C1 segment of cervical spinal cord (tissue), 14 donors: ENCODE data around the gene CSF2RB.

Experiments
- DNase-seq, 14 donors: peaks; one replicate each; lab custom pipeline; 2025; lab: John Stamatoyannopoulos, UW

The CSF2RB gene

DNA sequence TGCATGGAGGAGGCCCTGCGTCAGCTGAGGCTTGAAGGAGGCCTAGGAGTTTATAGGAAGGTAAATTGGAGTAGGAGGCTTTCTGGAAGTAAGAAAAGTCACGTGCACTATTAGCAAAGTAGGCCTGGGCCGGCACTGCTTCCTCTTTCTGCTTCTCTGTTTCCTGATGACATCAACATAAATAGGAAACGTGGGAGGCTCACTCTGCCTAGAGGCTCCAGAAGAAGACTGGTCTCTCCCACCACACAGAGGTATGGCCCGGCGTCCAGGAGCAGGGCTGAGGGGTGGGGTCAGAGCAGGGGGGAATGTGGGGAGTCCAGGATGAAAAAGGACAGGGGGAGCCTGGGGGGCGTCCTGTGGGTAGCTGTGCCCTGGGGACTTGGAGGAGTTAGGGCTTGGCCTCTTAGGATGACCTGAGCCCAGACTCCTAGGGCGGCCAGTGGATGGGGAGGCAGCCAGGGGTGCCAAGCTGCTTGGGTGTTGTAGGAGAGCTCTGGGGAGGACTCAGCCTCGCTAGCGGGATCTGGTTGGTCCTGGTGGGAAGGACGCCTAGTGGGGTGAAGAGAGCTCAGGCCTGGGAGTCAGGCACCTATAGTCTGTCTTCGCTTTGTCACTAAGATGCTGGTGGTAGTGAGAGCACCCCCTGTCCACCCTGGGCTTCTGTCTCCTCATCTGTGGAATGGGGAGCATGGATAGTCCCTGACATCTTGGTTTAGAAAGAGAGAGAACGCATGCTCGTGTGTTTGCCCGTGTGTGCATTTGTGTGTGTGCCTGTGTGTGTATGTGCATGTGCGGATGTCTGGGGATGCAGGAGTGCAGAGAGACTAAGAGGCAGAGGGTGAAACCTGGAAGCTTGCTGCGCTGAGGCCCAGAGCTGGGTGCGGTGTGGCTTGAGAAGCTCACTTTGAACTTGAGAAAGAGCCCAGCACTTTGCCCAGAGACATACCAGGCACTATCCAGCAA, at the start of gene CSF2RB:
Gene CSF2RB, plus strand, starts transcription at position 202 of the 963 bp plus-strand sequence. CDS start 8,580 bp downstream, outside the sequence.
- DNase-seq, result peak in 7 of 14 donors; percentile 6 to 39 (median 27)

DNA sequence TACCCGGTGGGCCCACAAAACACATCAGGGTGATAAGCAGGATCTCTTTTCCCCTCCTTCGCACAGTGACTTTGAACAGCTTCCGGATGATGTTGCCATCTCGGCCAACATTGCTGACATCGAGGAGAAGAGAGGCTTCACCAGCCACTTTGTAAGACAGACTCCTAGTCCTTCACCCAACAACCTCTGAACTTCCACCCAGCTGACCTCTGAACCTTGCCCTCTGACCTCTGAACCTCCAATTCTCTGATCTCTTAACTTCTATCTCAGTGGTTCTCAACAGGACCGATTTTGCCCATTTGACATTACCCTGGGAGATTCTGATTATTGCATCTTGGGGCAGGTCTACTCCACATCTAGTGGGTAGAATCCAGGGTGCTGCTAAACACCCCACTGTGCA, 49.4 kb upstream of the CSF2RB start:
- DNase-seq, result no peak

DNA sequence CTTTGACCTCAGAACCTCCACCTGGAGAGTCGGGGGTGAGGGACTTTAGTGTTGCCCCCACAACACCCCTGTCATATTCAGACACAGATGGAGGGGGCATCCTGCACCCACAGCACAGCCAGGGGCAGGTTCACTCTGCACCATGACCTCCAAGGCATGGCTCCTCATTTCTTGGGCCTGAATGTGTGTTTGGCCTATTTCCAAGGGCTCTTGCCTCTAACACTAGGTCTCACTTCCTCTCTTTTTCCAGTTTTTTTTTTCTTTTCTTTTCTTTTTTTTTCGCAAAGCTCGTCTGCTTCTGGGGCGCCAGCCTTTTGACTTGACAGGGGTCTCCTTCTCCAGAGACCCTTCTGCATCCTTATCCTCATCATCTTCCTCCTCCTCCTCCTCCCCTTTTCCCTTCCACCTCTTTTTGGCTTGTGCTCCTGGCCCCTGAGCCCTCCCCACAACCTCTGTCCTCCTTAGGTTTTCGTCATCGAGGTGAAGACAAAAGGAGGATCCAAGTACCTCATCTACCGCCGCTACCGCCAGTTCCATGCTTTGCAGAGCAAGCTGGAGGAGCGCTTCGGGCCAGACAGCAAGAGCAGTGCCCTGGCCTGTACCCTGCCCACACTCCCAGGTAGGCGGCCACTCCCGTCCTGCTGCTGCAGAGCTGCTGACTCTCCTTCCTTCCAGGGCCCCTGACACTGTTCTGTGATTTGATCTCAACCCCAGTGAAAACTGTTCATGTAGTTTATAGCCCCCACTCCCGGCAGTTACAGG, 48.8 kb upstream of the CSF2RB start:
- DNase-seq, result no peak

DNA sequence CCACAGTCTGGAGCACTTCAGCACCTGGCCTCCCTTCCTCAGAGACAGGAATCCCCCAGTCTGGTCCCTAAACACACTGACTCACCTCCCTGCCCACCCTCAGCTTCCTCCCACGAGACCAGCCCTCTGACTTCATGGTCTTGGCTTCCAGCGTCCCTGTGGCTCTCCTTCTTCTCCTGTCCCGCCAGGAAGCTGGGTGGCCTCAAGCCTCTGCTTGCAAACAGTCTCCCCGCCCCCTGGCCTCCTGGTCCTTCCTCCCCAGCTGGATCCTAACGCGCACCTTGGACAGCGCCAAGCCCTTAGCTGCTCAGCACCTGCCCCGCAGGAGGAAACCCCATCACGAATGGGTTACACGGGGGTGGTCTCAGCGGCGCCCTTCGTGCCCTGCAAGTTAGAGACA, 48.1 kb upstream of the CSF2RB start:
- DNase-seq, result no peak

DNA sequence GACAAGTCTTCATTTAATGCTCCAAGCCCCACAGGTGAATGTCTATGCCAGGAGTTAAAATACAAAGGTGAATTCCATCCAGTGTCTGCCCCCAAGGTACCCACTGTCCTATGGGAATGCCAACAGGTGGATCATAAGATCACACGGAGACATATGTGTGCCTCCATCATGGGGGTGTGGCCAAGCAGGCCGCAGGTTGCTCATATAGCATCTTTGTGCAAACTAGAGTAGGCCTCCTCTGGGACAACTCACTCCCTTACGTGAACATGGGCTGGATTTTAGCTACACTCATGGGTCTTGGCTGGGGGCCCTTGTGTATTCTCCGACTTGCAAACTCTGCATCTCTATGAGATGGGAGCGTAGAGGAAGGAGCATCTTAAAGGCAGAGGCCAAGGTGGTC, 45.7 kb upstream of the CSF2RB start:
- DNase-seq, result no peak

DNA sequence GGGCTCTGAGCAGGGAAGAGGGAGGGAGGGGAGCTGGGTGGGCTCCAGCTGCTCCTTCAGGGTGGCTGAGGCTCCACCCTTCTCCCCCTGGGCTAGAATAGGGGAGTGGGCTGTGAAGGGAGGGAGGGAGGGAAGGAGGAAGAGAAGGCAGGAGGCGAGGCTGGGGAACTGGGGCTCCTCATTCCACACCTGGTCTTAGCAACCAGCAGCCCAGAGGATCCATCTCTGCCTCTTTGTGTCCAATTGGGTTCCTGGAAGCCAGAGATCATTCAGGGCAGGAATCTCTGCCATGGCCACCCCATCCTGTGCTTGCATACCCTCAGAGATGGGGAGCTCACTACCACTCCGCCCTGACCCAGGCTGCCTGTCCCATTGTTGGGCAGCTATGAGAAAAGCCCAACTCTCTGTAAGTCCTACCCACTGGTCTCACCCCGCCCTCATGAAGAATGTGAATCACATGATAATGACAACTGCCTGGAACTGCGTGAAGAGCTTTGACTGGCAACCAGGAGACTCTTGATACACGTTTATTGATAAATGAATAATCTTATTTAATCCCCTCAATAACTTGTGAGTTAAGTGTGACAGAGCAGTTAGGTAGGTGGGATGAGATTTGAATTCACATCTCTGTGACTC, 44.8 kb upstream of the CSF2RB start:
- no peak for DNase-seq

DNA sequence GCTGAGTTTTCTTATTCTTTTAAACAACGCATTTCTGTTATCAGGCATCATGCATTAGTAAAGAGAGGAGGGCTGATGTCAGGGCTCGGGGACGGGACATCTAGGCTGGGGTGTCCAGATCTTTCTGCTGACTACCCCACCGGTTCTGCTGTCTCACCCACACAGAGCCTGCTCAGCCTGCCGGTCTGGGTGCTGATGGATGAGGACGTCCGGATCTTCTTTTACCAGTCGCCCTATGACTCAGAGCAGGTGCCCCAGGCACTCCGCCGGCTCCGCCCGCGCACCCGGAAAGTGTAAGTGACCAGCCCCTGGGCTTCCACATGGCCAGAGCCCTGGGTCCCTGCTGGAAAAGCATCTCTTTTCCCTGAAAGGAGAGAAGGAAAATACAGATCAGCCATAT, 43.2 kb upstream of the CSF2RB start:
- no peak for DNase-seq

DNA sequence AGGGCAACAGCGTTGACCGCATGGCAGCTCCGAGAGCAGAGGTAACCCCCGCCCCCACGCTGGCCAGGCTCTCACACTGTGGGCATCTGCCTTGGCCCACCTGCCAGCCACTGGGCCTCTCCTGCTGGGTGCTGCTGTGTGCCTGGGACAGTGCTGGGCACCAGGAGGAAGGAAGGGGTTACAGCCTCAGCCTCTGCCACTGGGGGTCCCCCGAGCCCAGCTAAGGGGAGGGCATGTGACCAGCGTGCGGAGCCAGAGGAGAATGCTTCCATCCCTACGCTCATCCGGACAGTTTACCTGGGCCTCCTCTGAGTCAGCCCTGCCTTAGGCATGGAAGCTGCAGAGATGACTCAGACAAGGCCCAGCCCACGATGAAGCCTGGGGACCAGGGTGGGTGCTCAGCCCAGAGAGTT, 41.8 kb upstream of the CSF2RB start:
- DNase-seq, result no peak

DNA sequence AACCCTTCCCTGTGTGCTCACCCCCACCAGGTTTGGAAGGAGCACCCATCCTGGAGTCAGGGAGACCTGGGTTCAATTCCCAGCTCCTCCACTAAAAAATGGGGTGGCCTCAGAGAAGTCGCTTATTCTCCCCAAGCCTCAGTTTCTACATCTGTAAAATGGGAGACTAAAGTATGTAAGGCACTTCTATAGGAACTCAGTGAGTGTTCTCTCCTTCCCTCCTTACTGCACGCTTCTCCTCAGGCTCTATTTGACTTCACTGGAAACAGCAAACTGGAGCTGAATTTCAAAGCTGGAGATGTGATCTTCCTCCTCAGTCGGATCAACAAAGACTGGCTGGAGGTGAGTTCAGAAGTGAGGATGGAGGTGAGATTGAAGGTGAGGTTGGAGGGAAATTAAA, 41.3 kb upstream of the CSF2RB start:
- no peak for DNase-seq

DNA sequence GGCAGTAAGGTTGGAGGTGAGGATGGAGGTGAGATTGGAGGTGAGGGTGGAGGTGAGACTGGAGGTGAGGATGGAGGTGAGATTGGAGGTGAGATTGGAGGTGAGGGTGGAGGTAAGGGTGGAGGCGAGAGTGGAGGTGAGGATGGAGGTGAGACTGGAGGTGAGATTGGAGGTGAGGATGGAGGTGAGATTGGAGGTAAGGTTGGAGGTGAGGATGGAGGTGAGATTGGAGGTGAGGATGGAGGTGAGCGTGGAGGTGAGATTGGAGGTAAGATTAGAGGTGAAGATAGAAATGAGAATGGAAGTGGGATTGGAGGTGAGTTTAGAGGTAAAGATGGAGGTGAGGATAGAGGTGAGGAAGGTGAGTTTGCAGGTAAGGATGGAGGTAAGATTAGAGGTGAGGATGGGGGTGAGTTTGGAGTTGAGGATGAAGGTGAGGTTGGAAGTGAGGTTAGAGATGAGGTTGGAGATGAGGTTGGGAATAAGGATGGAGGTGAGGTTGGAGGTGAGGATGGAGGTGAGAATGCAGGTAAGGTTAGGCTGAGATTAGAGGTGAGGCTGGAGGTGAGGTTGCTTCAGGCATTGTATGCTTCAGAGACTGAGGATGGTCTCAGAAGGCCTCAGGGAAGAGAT, 40.4 kb upstream of the CSF2RB start:
- DNase-seq, result no peak

DNA sequence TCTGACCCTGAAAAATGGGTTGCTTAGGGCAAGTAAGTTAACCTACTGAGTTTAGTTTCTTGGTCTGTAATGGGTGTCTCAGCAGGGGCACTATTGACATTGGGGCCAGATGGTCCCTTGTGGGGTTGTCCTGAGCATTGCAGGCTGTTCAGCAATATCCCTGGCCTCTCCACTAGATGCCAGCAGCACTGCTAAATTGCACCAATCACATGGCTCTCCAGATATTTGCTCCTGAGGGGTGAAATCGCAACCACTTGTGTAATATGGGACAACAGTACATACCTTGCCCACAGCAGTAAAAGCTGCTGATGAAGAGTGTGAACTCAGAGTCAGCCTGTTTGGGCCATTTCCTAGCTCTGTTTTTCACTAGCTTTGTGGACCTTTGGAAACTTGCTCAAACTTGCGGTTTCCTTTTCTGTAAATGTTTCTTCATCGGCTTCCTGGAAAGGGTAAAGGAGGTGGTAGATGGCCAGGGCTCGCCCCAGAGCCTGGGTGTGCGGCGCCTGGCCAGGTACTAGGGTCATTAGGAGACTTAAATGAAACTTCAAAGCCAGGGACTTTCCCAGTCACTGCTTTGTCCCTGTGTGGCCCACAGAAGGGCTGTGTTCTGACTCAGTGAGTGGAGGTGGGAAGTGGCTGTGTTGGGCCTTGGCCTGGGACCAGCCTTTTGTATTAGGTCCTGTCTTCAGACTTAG, 39.7 kb upstream of the CSF2RB start:
- DNase-seq, result peak in 4 of 14 donors; percentile 8 to 23 (median 16)

DNA sequence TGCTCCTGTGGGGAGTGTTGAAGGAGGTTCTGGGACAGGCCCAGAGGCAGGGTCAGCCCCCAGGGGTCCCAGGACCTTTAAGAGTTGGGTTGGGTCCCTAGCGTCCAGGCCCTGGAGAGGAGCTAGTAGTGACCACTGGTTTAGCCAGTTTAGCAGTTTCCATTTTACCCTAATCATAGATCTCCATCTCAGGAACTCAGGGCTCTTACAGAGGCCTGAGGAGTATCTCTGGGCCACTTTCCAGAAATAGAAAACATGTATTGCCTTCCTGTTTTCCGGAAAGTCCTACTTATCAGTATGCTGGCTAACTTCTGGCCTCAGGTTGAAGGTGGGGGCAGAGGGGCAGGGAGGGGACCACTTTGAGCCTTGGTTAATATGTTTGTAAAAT, 39.1 kb upstream of the CSF2RB start:
- DNase-seq, result no peak

DNA sequence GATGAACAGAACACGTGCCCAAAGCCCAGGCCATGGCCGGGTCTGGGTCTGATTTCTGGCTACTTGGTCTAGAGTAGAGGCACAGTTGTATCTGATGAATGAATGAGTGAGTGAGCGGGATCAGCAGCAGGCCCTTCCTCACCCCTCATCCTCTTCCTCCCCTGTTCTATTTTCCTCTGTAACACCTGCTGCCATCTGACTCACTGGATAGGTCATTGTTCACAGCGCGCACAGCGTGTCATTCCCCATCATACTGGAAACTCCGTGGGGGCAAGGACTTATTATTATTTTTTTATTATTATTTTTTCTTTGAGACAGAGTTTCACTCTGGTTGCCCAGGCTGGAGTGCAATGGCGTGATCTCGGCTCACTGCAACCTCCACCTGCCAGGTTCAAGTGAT, 38.7 kb upstream of the CSF2RB start:
- DNase-seq, result no peak

DNA sequence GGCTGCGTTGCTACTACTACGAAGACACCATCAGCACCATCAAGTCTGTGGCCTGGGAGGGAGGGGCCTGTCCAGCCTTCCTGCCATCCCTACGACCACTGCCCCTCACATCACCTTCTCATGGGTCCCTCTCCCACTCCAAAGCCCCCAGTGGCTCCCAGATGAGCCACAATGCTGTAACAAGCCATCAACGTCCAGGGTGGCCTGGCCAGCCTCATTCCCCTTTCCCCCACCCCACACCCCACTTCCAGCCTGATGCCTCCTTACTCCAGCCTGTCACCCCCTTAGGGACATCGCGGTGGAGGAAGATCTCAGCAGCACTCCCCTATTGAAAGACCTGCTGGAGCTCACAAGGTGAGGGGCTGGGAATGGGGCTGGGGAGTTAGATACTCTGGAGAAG, 37.7 kb upstream of the CSF2RB start:
- no peak for DNase-seq

DNA sequence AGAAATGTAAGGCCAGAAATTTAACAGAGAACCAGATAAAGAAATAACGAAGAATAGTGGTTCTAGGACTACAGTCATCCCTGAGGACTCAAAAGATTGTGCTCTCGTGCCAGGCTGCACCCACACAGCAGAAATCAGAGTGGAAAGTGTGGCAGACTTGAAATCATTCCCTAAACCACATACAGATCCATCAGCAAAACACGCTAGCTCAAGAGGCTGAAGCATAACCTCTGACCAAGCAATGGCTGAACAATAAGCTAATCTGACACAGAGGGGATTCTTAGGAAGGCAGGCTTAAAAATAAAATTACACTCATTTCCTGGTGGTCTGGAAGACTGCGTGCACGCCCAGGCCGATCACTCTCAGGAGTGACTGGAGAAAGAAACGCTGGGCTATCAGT, 33.7 kb upstream of the CSF2RB start:
- no peak for DNase-seq

DNA sequence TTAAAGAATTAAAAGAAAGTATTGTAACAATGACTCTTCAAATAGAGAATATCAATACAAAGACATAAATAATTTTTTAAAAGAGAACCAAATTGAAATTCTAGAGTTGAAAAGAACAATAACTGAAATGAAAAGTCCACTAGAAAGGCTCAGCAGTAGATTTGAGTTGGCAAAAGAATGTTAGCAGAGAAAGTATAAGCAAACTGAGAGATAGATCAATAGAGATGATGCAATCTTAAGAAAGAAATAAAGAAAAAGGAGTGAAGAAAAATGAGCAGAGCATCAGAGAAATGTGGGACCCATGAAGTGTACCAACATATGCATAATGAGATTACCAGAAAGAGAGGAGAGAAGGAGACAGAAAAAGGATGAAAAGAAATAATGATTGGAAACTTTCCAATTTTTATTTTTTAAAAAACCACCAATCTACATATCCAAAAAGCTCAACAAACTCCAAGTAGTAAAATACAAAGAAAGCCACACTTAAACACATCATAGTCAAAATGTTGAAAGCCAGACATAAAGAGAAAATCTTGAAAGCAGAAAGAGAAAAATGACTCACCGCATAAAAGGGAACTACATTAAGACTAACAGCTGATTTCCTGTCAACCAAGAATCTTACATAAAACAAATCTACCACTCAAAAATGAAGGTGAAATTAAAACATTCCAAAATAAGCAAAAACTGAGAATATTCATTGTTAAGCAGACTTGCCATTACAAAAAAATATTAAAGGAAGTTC, 31.8 kb upstream of the CSF2RB start:
- DNase-seq, result no peak

DNA sequence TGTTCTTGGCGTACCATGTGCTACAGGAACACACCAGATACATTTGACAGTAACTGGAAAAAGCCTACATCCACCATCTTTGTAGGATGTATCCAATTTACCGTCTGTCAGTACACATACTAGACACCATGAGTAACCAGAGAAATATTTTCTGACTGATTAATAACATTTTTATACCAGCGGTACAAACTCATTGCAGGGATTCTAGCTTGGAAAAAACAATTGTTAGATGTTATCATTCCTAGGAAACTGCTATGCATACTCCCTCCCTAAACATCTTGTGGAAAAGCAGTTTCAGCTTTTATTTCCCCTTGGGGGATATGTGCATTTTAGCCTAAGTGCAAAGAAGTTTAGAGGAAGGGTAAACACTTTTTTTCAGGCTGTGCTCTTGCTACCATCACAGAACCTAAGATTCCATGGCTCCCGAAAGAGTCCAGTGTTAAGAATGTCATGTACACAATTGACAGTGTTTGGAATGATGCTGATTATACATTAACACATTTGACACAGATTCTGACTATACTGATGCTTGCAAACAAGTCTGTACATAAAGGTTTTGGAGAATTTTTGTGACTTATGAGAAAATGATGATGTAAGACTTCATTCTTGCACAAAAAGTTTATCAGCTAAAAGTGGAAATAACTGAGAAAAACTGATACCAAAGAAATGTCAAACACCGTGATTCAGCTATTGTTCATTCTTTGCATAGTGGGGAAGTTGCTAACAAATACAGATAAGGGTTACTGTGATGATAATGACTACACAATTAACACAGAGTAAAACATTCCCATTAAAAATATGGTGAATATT, 28.9 kb upstream of the CSF2RB start:
- DNase-seq, result no peak

DNA sequence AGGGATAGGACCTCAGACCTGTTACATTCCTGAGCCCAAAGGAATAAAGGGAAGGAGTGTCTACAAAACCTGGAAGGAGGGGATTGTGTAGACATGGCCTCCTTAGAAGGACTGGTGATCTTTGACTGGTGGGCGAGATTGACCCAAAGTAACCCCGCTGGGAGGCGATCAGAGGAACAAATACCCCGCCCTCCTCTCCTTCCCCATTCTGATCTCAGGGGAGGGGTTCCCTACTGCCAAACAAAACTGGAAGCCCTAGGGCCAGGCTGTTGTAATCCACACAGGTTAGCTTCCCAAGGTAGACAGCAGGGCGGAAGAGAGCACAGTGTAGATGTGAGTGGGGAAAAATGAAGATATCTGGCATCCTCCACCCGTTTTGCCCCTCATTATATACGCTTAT, 28.0 kb upstream of the CSF2RB start:
- no peak for DNase-seq

DNA sequence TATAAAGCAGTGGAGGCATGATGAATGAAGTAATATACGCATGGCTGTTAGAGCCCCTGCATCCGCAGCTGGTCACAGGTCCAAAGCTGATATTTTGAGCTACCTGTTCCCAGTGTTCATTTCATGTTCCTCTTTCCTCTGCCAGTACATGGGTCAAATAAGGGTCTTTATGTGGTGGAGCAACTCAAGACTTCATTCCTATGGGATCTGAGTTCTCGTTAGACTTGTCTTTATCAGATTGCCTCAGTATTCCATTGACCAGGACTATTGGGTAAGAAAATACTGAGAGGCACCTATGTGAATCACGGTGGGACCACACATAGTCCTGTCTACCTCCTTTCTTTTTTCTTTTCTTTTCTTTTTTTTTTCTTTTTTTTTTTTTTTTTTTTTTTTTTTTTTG, 27.4 kb upstream of the CSF2RB start:
- no peak for DNase-seq

DNA sequence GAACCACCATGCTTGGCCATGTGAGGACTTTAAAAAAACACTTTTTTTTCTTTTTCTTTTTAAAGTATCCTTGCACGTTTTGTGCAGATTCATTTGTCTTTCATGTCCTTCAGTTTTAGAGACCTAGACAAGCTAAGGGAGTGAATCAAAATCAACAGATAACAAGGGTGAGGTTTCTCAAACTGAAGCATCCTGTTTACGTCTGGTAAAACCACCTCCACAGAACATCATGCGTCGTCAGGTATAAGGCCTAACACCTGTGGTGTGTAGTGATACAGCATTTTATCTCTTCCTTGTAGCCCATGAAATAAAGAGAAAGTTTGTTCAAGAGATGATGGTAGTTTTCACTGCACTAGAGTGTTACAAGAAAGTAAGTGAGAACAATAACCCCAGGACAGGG, 26.3 kb upstream of the CSF2RB start:
- DNase-seq, result no peak
